Type B pancreatic cell (in vitro differentiated cells): ENCODE data around the gene DIP2B. TPM values are rescaled to one million over a fixed set of nuclear protein-coding genes. Genes with fewer than 3 reads are reported as not detected.

Experiments used
- DNase-seq: peaks from one replicate; pipeline ENCODE4 v3.0.0; 2021; ENCODE audit warnings: mixed read lengths; ENCODE audit not compliant: unreplicated experiment; ENCODE audit errors: extremely low spot score
- H3K27ac Mint-ChIP-seq: 2 replicates; pipeline ENCODE4 v1.8.0; 2021; ENCODE audit warnings: mild to moderate bottlenecking, mixed read lengths
- H3K27me3 Mint-ChIP-seq: 2 replicates; pipeline ENCODE4 v1.8.0; 2021; ENCODE audit warnings: mixed read lengths
- H3K36me3 Mint-ChIP-seq: 2 replicates; pipeline ENCODE4 v1.8.0; 2021; ENCODE audit warnings: mixed read lengths
- H3K4me1 Mint-ChIP-seq: one replicate; pipeline ENCODE4 v1.8.0; 2021; ENCODE audit warnings: mixed read lengths; ENCODE audit not compliant: unreplicated experiment
- H3K4me3 Mint-ChIP-seq: 2 replicates; pipeline ENCODE4 v1.8.0; 2021; ENCODE audit warnings: mild to moderate bottlenecking, mixed read lengths
- H3K9me3 Mint-ChIP-seq: 2 replicates; pipeline ENCODE4 v1.8.0; 2021; ENCODE audit warnings: mixed read lengths
- CTCF ChIP-seq: fragments of 200-600 bp; sonication (generic); conservative IDR thresholded peaks from 2 replicates; pipeline ENCODE4 v1.5.0; 2021; ENCODE audit warnings: antibody characterized with exemption, mild to moderate bottlenecking
- total RNA-seq: library from RNA; stranded (reverse); gene quantifications from 2 replicates; pipeline ENCODE4 v1.2.1, GENCODE V29; 2021; ENCODE audit warnings: low replicate concordance

Gene DIP2B
- total RNA-seq, 1 donor from 2014 or later = 27.2 TPM

GRCh38 chr12:50580436-50580835 is 75.7 kb downstream of the DIP2B start:
- peaks cover 14% of the 10 kb centered on the region for H3K4me1 Mint-ChIP-seq
- H3K27ac Mint-ChIP-seq = peak overlapping the region; percentile 95

GRCh38 chr12:50581226-50582184 is 76.7 kb downstream of the DIP2B start:
- Mint-ChIP-seq H3K9me3 (no peaks in the 10 kb centered on the region), H3K4me1 (peaks cover 14% of the 10 kb centered on the region), H3K36me3 (peaks cover 5% of the 10 kb centered on the region), H3K4me3 (peak overlapping the region; percentile 56), H3K27me3 (no peaks in the 10 kb centered on the region), H3K27ac (peak overlapping the region; percentile 95)
- DNase-seq = no peak
- TF ChIP-seq CTCF = no peak

More at GRCh38 chr12:50580436-50580835, 75.7 kb downstream of the DIP2B start:
- TF ChIP-seq CTCF = no peak
- Mint-ChIP-seq H3K27me3 (no peaks in the 10 kb centered on the region), H3K9me3 (no peaks in the 10 kb centered on the region), H3K4me3 (no peak overlapping the region), H3K36me3 (peaks cover 5% of the 10 kb centered on the region)
- no peak for DNase-seq

GRCh38 chr12:50584135-50584534 is 79.3 kb downstream of the DIP2B start:
- H3K9me3 Mint-ChIP-seq = no peaks in the 10 kb centered on the region
- H3K27me3 Mint-ChIP-seq = no peaks in the 10 kb centered on the region
- H3K36me3 Mint-ChIP-seq = peaks cover 5% of the 10 kb centered on the region
- TF ChIP-seq CTCF = no peak
- DNase-seq = no peak
- no peak overlapping the region for H3K27ac Mint-ChIP-seq
- peaks cover 20% of the 10 kb centered on the region for H3K4me1 Mint-ChIP-seq
- no peak overlapping the region for H3K4me3 Mint-ChIP-seq

GRCh38 chr12:50589650-50590435 is 85.1 kb downstream of the DIP2B start:
- peaks cover 7% of the 10 kb centered on the region for H3K36me3 Mint-ChIP-seq
- no peaks in the 10 kb centered on the region for H3K27me3 Mint-ChIP-seq
- TF ChIP-seq CTCF = no peak
- no peak overlapping the region for H3K4me3 Mint-ChIP-seq
- DNase-seq = no peak
- H3K9me3 Mint-ChIP-seq = no peaks in the 10 kb centered on the region
- H3K27ac Mint-ChIP-seq = peak overlapping the region; percentile 1
- peaks cover 13% of the 10 kb centered on the region for H3K4me1 Mint-ChIP-seq

GRCh38 chr12:50590869-50591268 is 86.1 kb downstream of the DIP2B start:
- H3K9me3 Mint-ChIP-seq = no peaks in the 10 kb centered on the region
- H3K27me3 Mint-ChIP-seq = no peaks in the 10 kb centered on the region
- H3K4me1 Mint-ChIP-seq = peaks cover 16% of the 10 kb centered on the region
- no peak for DNase-seq
- H3K27ac Mint-ChIP-seq = no peak overlapping the region
- H3K4me3 Mint-ChIP-seq = no peak overlapping the region
- no peak for TF ChIP-seq CTCF
- H3K36me3 Mint-ChIP-seq = peaks cover 7% of the 10 kb centered on the region
